HL-60 (cell line): ENCODE measurements around the gene ZP2.

Experiments
- CTCF ChIP-seq: IDR thresholded peaks from one replicate; pipeline ENCODE4 v1.5.1; 2011; ENCODE audit warnings: low read length, control low read depth, inconsistent platforms; ENCODE audit not compliant: insufficient read depth
- POLR2AphosphoS5 ChIP-seq: IDR thresholded peaks from 2 replicates; pipeline ENCODE4 v1.6.1; 2012; ENCODE audit warnings: low read depth

- TF ChIP-seq CTCF: no peak
- no peak for TF ChIP-seq POLR2AphosphoS5
Measured at GRCh38 chr16:21233045-21233520, 21.7 kb upstream of the ZP2 start.
